Neural progenitor cell (in vitro differentiated cells): ENCODE data around the gene PRUNE2. TPM values are rescaled to one million over a fixed set of nuclear protein-coding genes. Genes with fewer than 3 reads are reported as not detected.

Source experiments
- DNase-seq: peaks from one replicate; pipeline ENCODE4 v3.0.0-alpha.2; 2016; ENCODE audit warnings: low spot score
- H2AFZ ChIP-seq: fragments of 200-600 bp; sonication (generic); replicated peaks from 2 replicates; pipeline ENCODE4 v1.6.1; 2016; ENCODE audit warnings: antibody characterized with exemption
- H3F3A ChIP-seq: fragments of 200-600 bp; sonication (generic); 2 replicates; pipeline ENCODE4 v1.6.1; 2016; ENCODE audit warnings: antibody characterized with exemption, low read depth
- H3K27ac ChIP-seq: fragments of 200-600 bp; sonication (generic); 2 replicates; pipeline ENCODE4 v1.5.1; 2016; ENCODE audit warnings: mild to moderate bottlenecking
- H3K27me3 ChIP-seq: fragments of 200-600 bp; sonication (generic); 2 replicates; pipeline ENCODE4 v1.6.1; 2016; ENCODE audit warnings: mild to moderate bottlenecking, moderate library complexity
- H3K36me3 ChIP-seq: fragments of 200-600 bp; sonication (generic); 2 replicates; pipeline ENCODE4 v1.5.1; 2016
- H3K4me1 ChIP-seq: fragments of 200-600 bp; sonication (generic); 2 replicates; pipeline ENCODE4 v1.6.1; 2016; ENCODE audit warnings: mixed run types
- H3K4me2 ChIP-seq: fragments of 200-600 bp; sonication (generic); 2 replicates; pipeline ENCODE4 v1.6.1; 2016
- H3K4me3 ChIP-seq: fragments of 200-600 bp; sonication (generic); 2 replicates; pipeline ENCODE4 v1.5.1; 2016
- H3K79me2 ChIP-seq: fragments of 200-600 bp; sonication (generic); 2 replicates; pipeline ENCODE4 v1.6.1; 2016; ENCODE audit warnings: low read depth
- H3K9ac ChIP-seq: fragments of 200-600 bp; sonication (generic); 2 replicates; pipeline ENCODE4 v1.6.1; 2016
- H3K9me3 ChIP-seq: fragments of 200-600 bp; sonication (generic); 2 replicates; pipeline ENCODE4 v1.5.1; 2016; ENCODE audit warnings: low read depth
- H4K20me1 ChIP-seq: fragments of 200-600 bp; sonication (generic); 2 replicates; pipeline ENCODE4 v1.6.1; 2016; ENCODE audit warnings: low read depth
- H3K27ac Mint-ChIP-seq: 3 replicates; pipeline ENCODE4 v1.8.0; 2021; ENCODE audit warnings: mixed read lengths
- H3K27me3 Mint-ChIP-seq: 2 replicates; pipeline ENCODE4 v1.8.0; 2022; ENCODE audit warnings: low read depth, mild to moderate bottlenecking, inconsistent platforms, moderate library complexity, mixed read lengths; ENCODE audit not compliant: insufficient read depth
- H3K36me3 Mint-ChIP-seq: 3 replicates; pipeline ENCODE4 v1.8.0; 2021; ENCODE audit warnings: mixed read lengths
- H3K4me1 Mint-ChIP-seq: 3 replicates; pipeline ENCODE4 v1.8.0; 2021; ENCODE audit warnings: mixed read lengths
- H3K4me3 Mint-ChIP-seq: 3 replicates; pipeline ENCODE4 v1.8.0; 2021; ENCODE audit warnings: mild to moderate bottlenecking, moderate library complexity, mixed read lengths
- H3K9me3 Mint-ChIP-seq: 3 replicates; pipeline ENCODE4 v1.8.0; 2020; ENCODE audit warnings: mixed read lengths
- EZH2 ChIP-seq: fragments of 200-600 bp; sonication (generic); IDR thresholded peaks from 2 replicates; pipeline ENCODE4 v1.6.1; 2017; ENCODE audit warnings: antibody characterized with exemption, mild to moderate bottlenecking, moderate library complexity
- EZH2phosphoT487 ChIP-seq: fragments of 200-600 bp; sonication (generic); IDR thresholded peaks from 2 replicates; pipeline ENCODE4 v1.6.1; 2017; ENCODE audit warnings: antibody characterized with exemption
- total RNA-seq: library from RNA; depleted of rRNA; stranded (reverse); fragments of >200 nt; gene quantifications from 2 replicates; pipeline ENCODE4 v1.2.3, GENCODE V29; 2015; ENCODE audit warnings: low replicate concordance
- TF ChIP-seq, protein P1 (sequence below): fragments of 200-600 bp; sonication (generic); IDR thresholded peaks from 2 replicates; pipeline ENCODE4 v1.5.1; 2017; ENCODE audit warnings: antibody characterized with exemption, mild to moderate bottlenecking

The PRUNE2 gene
- total RNA-seq, 1 donor from 2014 or later, result 28.2 TPM

DNA sequence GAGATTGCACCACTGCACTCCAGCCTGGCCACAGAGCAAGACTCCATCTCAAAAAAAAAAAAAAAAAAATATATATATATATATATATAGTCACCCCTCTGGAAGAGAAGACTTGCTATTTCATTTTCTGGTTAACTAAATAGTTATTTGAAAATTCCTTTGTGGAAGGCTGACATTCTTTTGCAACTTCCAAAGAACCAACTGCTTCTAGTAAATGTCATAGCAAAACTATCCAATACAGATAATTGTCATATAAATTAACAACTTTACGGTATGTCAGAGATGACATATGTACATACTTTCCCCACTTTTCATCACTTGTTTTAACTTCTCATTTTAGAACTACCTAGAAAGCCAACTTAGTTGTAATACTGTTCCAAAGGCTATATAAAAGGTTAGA, 50.9 kb downstream of the PRUNE2 start:
- H3K79me2 ChIP-seq, result no peaks in the 10 kb centered on the region
- no peak for DNase-seq
- Mint-ChIP-seq H3K27me3 (peaks cover 3% of the 10 kb centered on the region), H3K4me3 (no peak overlapping the region), H3K4me1 (peaks cover 10% of the 10 kb centered on the region), H3K9me3 (no peaks in the 10 kb centered on the region), H3K27ac (no peak overlapping the region), H3K36me3 (no peaks in the 10 kb centered on the region)
- no peaks in the 10 kb centered on the region for H3K36me3 ChIP-seq
- H3K27ac ChIP-seq, result no peak overlapping the region
- H3K4me1 ChIP-seq, result no peaks in the 10 kb centered on the region
- no peaks in the 10 kb centered on the region for H3K9me3 ChIP-seq
- no peak overlapping the region for H3K9ac ChIP-seq
- TF ChIP-seq EZH2 (no peak), EZH2phosphoT487 (no peak)
- TF ChIP-seq, protein P1, sequence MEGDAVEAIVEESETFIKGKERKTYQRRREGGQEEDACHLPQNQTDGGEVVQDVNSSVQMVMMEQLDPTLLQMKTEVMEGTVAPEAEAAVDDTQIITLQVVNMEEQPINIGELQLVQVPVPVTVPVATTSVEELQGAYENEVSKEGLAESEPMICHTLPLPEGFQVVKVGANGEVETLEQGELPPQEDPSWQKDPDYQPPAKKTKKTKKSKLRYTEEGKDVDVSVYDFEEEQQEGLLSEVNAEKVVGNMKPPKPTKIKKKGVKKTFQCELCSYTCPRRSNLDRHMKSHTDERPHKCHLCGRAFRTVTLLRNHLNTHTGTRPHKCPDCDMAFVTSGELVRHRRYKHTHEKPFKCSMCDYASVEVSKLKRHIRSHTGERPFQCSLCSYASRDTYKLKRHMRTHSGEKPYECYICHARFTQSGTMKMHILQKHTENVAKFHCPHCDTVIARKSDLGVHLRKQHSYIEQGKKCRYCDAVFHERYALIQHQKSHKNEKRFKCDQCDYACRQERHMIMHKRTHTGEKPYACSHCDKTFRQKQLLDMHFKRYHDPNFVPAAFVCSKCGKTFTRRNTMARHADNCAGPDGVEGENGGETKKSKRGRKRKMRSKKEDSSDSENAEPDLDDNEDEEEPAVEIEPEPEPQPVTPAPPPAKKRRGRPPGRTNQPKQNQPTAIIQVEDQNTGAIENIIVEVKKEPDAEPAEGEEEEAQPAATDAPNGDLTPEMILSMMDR, result no peak
- no peaks in the 10 kb centered on the region for H3F3A ChIP-seq
- no peak overlapping the region for H3K4me3 ChIP-seq
- H2AFZ ChIP-seq, result no peak overlapping the region
- no peaks in the 10 kb centered on the region for H4K20me1 ChIP-seq
- no peaks in the 10 kb centered on the region for H3K27me3 ChIP-seq
- H3K4me2 ChIP-seq, result no peak overlapping the region

DNA sequence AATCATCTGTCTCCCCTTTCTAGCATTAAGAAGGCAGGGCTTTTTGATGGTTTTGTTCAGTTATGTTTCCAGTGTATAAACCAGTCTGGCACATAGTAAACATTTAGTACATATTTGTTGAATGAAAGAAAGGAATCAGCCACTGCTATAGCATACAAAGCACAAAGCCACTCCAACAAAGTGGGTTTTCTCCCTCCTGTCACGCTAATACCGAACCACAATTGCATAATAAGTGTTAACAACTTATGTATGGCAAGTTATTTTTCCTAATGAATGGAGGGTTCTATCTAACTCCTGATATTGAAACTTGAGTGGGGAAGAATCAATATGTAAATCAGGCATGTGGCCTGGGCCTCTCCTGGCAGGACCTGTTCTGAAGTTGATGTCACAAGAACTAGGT, 53.9 kb downstream of the PRUNE2 start:
- no peaks in the 10 kb centered on the region for H3K27me3 ChIP-seq
- DNase-seq, result no peak
- no peak overlapping the region for H3K27ac ChIP-seq
- no peaks in the 10 kb centered on the region for H3K4me1 ChIP-seq
- Mint-ChIP-seq H3K9me3 (no peaks in the 10 kb centered on the region), H3K27me3 (no peaks in the 10 kb centered on the region), H3K4me3 (no peak overlapping the region), H3K36me3 (no peaks in the 10 kb centered on the region), H3K4me1 (peaks cover 5% of the 10 kb centered on the region), H3K27ac (no peak overlapping the region)
- H4K20me1 ChIP-seq, result no peaks in the 10 kb centered on the region
- TF ChIP-seq EZH2phosphoT487, result no peak
- TF ChIP-seq, protein P1, result no peak
- no peak for TF ChIP-seq EZH2
- no peaks in the 10 kb centered on the region for H3K79me2 ChIP-seq
- H3K9ac ChIP-seq, result no peak overlapping the region
- H3K36me3 ChIP-seq, result no peaks in the 10 kb centered on the region
- H2AFZ ChIP-seq, result no peak overlapping the region
- H3K4me3 ChIP-seq, result no peak overlapping the region
- no peaks in the 10 kb centered on the region for H3K9me3 ChIP-seq
- no peaks in the 10 kb centered on the region for H3F3A ChIP-seq
- no peak overlapping the region for H3K4me2 ChIP-seq

DNA sequence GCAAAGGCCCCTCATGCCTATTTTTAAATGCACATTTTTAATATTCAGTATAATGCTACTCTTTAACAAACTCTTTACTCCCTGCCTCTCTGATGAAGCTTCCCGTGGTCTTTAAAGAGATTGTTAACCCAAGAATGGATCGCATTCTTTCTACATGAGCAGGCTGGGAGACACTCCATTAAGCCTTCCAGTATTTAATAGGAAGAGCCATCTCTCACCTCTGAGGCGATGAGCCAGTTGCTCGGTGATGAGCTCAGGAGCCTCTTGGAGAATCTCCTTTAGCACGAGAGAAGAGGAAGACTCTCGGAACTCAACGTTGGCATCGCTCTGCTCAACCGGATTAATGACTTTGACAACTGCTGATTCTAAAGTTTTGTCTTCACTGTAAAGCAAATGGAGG, 59.6 kb downstream of the PRUNE2 start:
- Histone ChIP-seq H3K27ac (no peak overlapping the region), H3K9ac (no peak overlapping the region), H2AFZ (peak overlapping the region; percentile 74), H3K9me3 (no peaks in the 10 kb centered on the region), H4K20me1 (no peaks in the 10 kb centered on the region), H3K27me3 (no peaks in the 10 kb centered on the region), H3K4me3 (no peak overlapping the region), H3K4me1 (peaks cover 7% of the 10 kb centered on the region), H3K4me2 (no peak overlapping the region), H3K36me3 (no peaks in the 10 kb centered on the region), H3K79me2 (no peaks in the 10 kb centered on the region), H3F3A (no peaks in the 10 kb centered on the region)
- Mint-ChIP-seq H3K9me3 (no peaks in the 10 kb centered on the region), H3K36me3 (peaks cover 3% of the 10 kb centered on the region), H3K27me3 (peaks cover 4% of the 10 kb centered on the region), H3K4me1 (no peaks in the 10 kb centered on the region), H3K4me3 (no peak overlapping the region), H3K27ac (no peak overlapping the region)
- DNase-seq, result no peak
- TF ChIP-seq EZH2phosphoT487 (no peak), EZH2 (no peak)
- TF ChIP-seq, protein P1, result no peak
